Posterior cingulate gyrus (tissue), 11 donors: ENCODE data around the gene PDIA2.
"Not testable (repeated sequence)": the region's sequence is repeated elsewhere in the genome, so short reads cannot be mapped to it uniquely, and the experiment has no call there.

ENCODE experiments used
- DNase-seq, 10 donors: peaks; one replicate each; pipeline versions ENCODE4 v3.0.0 to v3.0.0-alpha.2; 2020 to 2021; ENCODE audit warnings: mixed read lengths in 3 of 10
- intact Hi-C: fragments of 100-400 bp; cut with DNase I; formaldehyde crosslinking; loops from one replicate; pipeline ENCODE4 v1.15.1; 2023

The PDIA2 gene

GRCh38 chr16:262121-262745 is 20.7 kb upstream of the PDIA2 start:
- peak in 1 of 10 donors; percentile 83 for DNase-seq
- intact Hi-C loops, result no loop called here

GRCh38 chr16:263182-263774 is 19.7 kb upstream of the PDIA2 start:
- peak in 1 of 10 donors; percentile 75 for DNase-seq
- intact Hi-C loops, result no loop called here

- intact Hi-C loops, result no loop called here
- peak in 1 of 10 donors; percentile 80 for DNase-seq
Measured at GRCh38 chr16:263944-264343, 19.0 kb upstream of the PDIA2 start.

- peak in 1 of 10 donors; percentile 82 for DNase-seq
- intact Hi-C loops, result no loop called here
Measured at GRCh38 chr16:264440-264951, 18.5 kb upstream of the PDIA2 start.

GRCh38 chr16:265002-265529 is 17.9 kb upstream of the PDIA2 start:
- intact Hi-C loops, result no loop called here
- peak in 1 of 10 donors; percentile 79 for DNase-seq

- intact Hi-C loops, result no loop called here
- no peak for DNase-seq
Measured at GRCh38 chr16:265711-266110, 17.3 kb upstream of the PDIA2 start.

GRCh38 chr16:266258-267164 is 16.5 kb upstream of the PDIA2 start:
- intact Hi-C loops, result no loop called here
- DNase-seq, result peak in 1 of 10 donors; percentile 78

GRCh38 chr16:267562-267961 is 15.4 kb upstream of the PDIA2 start:
- intact Hi-C loops, DNase-seq: not testable (repeated sequence)

- intact Hi-C loops, result no loop called here
- DNase-seq, result peak in 2 of 10 donors; percentile 77 to 87
Measured at GRCh38 chr16:268141-269053, 14.6 kb upstream of the PDIA2 start.

- intact Hi-C loops, result no loop called here
- DNase-seq, result peak in 1 of 10 donors; percentile 75
Measured at GRCh38 chr16:269061-269796, 13.7 kb upstream of the PDIA2 start.

GRCh38 chr16:270381-271255 is 12.3 kb upstream of the PDIA2 start:
- DNase-seq, result peak in 1 of 10 donors; percentile 71

GRCh38 chr16:272633-273546 is 10.1 kb upstream of the PDIA2 start:
- DNase-seq, result no peak
- intact Hi-C loops, result no loop called here

More at GRCh38 chr16:270381-271255, 12.3 kb upstream of the PDIA2 start:
- intact Hi-C loops, result no loop called here

- intact Hi-C loops, result no loop called here
- no peak for DNase-seq
Measured at GRCh38 chr16:273547-274421, 9.2 kb upstream of the PDIA2 start.

- intact Hi-C loops, result no loop called here
- DNase-seq, result peak in 3 of 10 donors; percentile 81 to 88 (median 87)
Measured at GRCh38 chr16:275041-275641, 7.8 kb upstream of the PDIA2 start.

GRCh38 chr16:275786-276232 is 7.2 kb upstream of the PDIA2 start, which contains the start of gene RGS11:
Gene RGS11 (minus strand): TSS chr16:275944. CDS start chr16:275911, 33 bp downstream.
- intact Hi-C loops, result no loop called here
- DNase-seq, result peak in 1 of 10 donors; percentile 75
